HepG2 (cell line): ENCODE data around the gene YIPF3. TPM values are rescaled to one million over a fixed set of nuclear protein-coding genes. Genes with fewer than 3 reads are reported as not detected.

Source experiments
- BHLHE40 ChIP-seq: IDR thresholded peaks from 2 replicates; pipeline ENCODE4 v1.6.1; 2011; ENCODE audit warnings: low read length, improper control_type of control experiment
- CREM ChIP-seq, 2 experiments: sonication (generic) in 1 of 2; formaldehyde crosslinking in 1 of 2; IDR thresholded peaks; 2 replicates each; pipeline versions ENCODE4 v1.4.0 to v1.6.1; 2016 to 2020; ENCODE audit warnings: antibody characterized with exemption in 1 of 2, mild to moderate bottlenecking in 1 of 2, missing genetic modification reagents in 1 of 2
- GPN1 ChIP-seq: sonication (generic); formaldehyde crosslinking; IDR thresholded peaks from 2 replicates; pipeline ENCODE4 v1.5.1; 2020; ENCODE audit warnings: missing genetic modification reagents, borderline replicate concordance
- HDAC6 ChIP-seq: fragments of 200-600 bp; sonication (generic); IDR thresholded peaks from 2 replicates; pipeline ENCODE4 v1.7.0; 2017; ENCODE audit warnings: mild to moderate bottlenecking, antibody characterized with exemption, low read length, low read depth
- HNF1A ChIP-seq, 2 experiments: sonication (generic) in 1 of 2; formaldehyde crosslinking in 1 of 2; IDR thresholded peaks; 2 replicates each; pipeline versions ENCODE4 v1.4.0 to v1.6.1; 2016 to 2020; ENCODE audit warnings: borderline replicate concordance in 1 of 2, low read depth in 1 of 2, mild to moderate bottlenecking in 1 of 2, missing genetic modification reagents in 1 of 2
- JARID2 ChIP-seq: sonication (generic); formaldehyde crosslinking; IDR thresholded peaks from 2 replicates; pipeline ENCODE4 v1.8.1; 2023; ENCODE audit warnings: missing genetic modification reagents, inconsistent platforms; ENCODE audit not compliant: insufficient replicate concordance
- MXD3 ChIP-seq: IDR thresholded peaks from 2 replicates; pipeline ENCODE4 v1.6.1; 2016; ENCODE audit warnings: mild to moderate bottlenecking, missing biosample characterization, missing genetic modification reagents
- SP140L ChIP-seq: sonication (generic); formaldehyde crosslinking; IDR thresholded peaks from 2 replicates; pipeline ENCODE4 v1.4.0; 2020; ENCODE audit warnings: missing genetic modification reagents, borderline replicate concordance
- SRF ChIP-seq: IDR thresholded peaks from 2 replicates; pipeline ENCODE4 v1.6.1; 2011; ENCODE audit warnings: mild to moderate bottlenecking, low read depth, low read length, moderate library complexity
- THAP7 ChIP-seq: sonication (generic); formaldehyde crosslinking; IDR thresholded peaks from 2 replicates; pipeline ENCODE4 v1.8.1; 2023; ENCODE audit warnings: mild to moderate bottlenecking, missing genetic modification reagents
- THAP9 ChIP-seq: sonication (generic); formaldehyde crosslinking; IDR thresholded peaks from 2 replicates; pipeline ENCODE4; 2020; ENCODE audit warnings: missing genetic modification reagents, mild to moderate bottlenecking, borderline replicate concordance
- ZNF335 ChIP-seq: sonication (generic); formaldehyde crosslinking; IDR thresholded peaks from 2 replicates; pipeline ENCODE4 v1.4.0; 2020; ENCODE audit warnings: missing genetic modification reagents
- ZNF44 ChIP-seq: sonication (generic); formaldehyde crosslinking; IDR thresholded peaks from 2 replicates; pipeline ENCODE4 v1.5.1; 2020; ENCODE audit warnings: mild to moderate bottlenecking, missing genetic modification reagents
- ZNF530 ChIP-seq: sonication (generic); formaldehyde crosslinking; IDR thresholded peaks from 2 replicates; pipeline ENCODE4 v1.5.0; 2020; ENCODE audit warnings: low read depth, mild to moderate bottlenecking, missing genetic modification reagents
- ZSCAN9 ChIP-seq: IDR thresholded peaks from 2 replicates; pipeline ENCODE4 v1.6.1; 2016; ENCODE audit warnings: borderline replicate concordance
- polyA plus RNA-seq, 8 experiments: library from polyadenylated mRNA; depleted of rRNA in 3 of 8; stranded (reverse) in 7 of 8; unstranded in 1 of 8; fragments of >200 nt; fragmentation: Illumina TruSeq in 4 of 8; extraction: Trizol in 4 of 8; gene quantifications; 2 replicates each; pipeline versions ENCODE4 v1.2.1 to v1.2.3, GENCODE V29; 2011 to 2016; ENCODE audit warnings: low read depth in 4 of 8, missing spikeins in 1 of 8, mixed read lengths in 1 of 8; ENCODE audit not compliant: insufficient read depth in 1 of 8
- total RNA-seq, 5 experiments: library from RNA; depleted of rRNA; stranded (reverse); fragments of >200 nt; fragmentation: Illumina TruSeq; extraction: Trizol; gene quantifications; 2 replicates each; pipeline ENCODE4 v1.2.3, GENCODE V29; 2016; ENCODE audit warnings: low read depth in 1 of 5

Gene YIPF3
- total and polyA plus RNA-seq, 2 of the 13 experiments (the other 11 are each of a cell fraction or from before 2014, with no cell fraction given): 107 to 206 TPM

GRCh38 chr6:43516697-43517504, at the start of gene YIPF3, which contains the start of gene POLR1C (continued):
- TF ChIP-seq HNF1A (IDR thresholded peaks at IDR 0.05; ENCODE audit: low read depth): 0 out of 2 replicates have a peak, but pooled peaks have one; percentile 18
- peak; percentile 43; the same call in 1 of the 2 replicates for TF ChIP-seq HNF1A (CRISPR knock-in tag; IDR thresholded peaks at IDR 0.05; ENCODE audit: borderline replicate concordance)
- TF ChIP-seq ZNF335 (CRISPR knock-in tag): peak; percentile 90; the same call in 1 of the 2 replicates
- TF ChIP-seq CREM (IDR thresholded peaks at IDR 0.05): peak; percentile 82
- no peak for TF ChIP-seq CREM (CRISPR knock-in tag; IDR thresholded peaks at IDR 0.05)
- TF ChIP-seq MXD3 (CRISPR knock-in tag): peak; percentile 90
- peak; percentile 45 for TF ChIP-seq BHLHE40
- peak; percentile 15; the same call in 1 of the 2 replicates for TF ChIP-seq THAP7
- peak; percentile 93; the same call in 1 of the 2 replicates for TF ChIP-seq THAP9 (CRISPR knock-in tag)
- TF ChIP-seq ZNF44 (CRISPR knock-in tag): no peak; the same call in none of the 2 replicates
- TF ChIP-seq HDAC6: no peak
- TF ChIP-seq SP140L (CRISPR knock-in tag): peak; percentile 60; the same call in 1 of the 2 replicates
- peak; percentile 90 for TF ChIP-seq ZSCAN9 (CRISPR knock-in tag)
- TF ChIP-seq SRF: peak; percentile 51; the same call in 1 of the 2 replicates
- no peak for TF ChIP-seq ZNF530
- TF ChIP-seq GPN1 (CRISPR knock-in tag): no peak; the same call in 1 of the 2 replicates
- no peak for TF ChIP-seq JARID2
